ENCODE measurements around the gene C12orf75. TPM values are rescaled to one million over a fixed set of nuclear protein-coding genes. Genes with fewer than 3 reads are reported as not detected.

Gene C12orf75
- total and polyA plus RNA-seq, 2 experiments from 2014 or later: 43.9 to 69.8 TPM

GRCh38 chr12:105300883-105301282 lies 29.6 kb upstream of the C12orf75 start:
- Mint-ChIP-seq H3K9me3 (peaks cover 50% of the 10 kb centered on the region), H3K27ac (no peak overlapping the region), H3K4me3 (no peak overlapping the region), H3K27me3 (ENCODE audit: insufficient read depth, low read depth, poor library complexity) (peaks cover 3% of the 10 kb centered on the region), H3K4me1 (peaks cover 17% of the 10 kb centered on the region), H3K36me3 (ENCODE audit: low read depth) (peaks cover 39% of the 10 kb centered on the region)
- no peak overlapping the region for H3K4me2 ChIP-seq
- ATAC-seq (peak; percentile 50), DNase-seq (ENCODE audit: low spot score) (no peak)
- TF ChIP-seq ZNF331 (CRISPR knock-in tag; IDR thresholded peaks at IDR 0.05; ENCODE audit: low read depth) (no peak), ZNF114 (CRISPR knock-in tag; IDR thresholded peaks at IDR 0.05) (no peak), CREB1 (CRISPR knock-in tag; IDR thresholded peaks at IDR 0.05; ENCODE audit: low read depth) (no peak), CTCF (conservative IDR thresholded peaks at IDR 0.05; ENCODE audit: low read depth in 2 of 2) (0 out of 4 replicates have a peak, but pooled peaks of 1 of the 2 experiments have one; percentile 1)
- no peak overlapping the region for H2AFZ ChIP-seq
- H3K9me2 ChIP-seq (ENCODE audit: insufficient read depth): no peaks in the 10 kb centered on the region
- H3K36me3 ChIP-seq (ENCODE audit: insufficient read depth): peaks cover 14% of the 10 kb centered on the region; the same call in 1 of the 2 replicates
- peaks cover 14% of the 10 kb centered on the region for H3K4me1 ChIP-seq (ENCODE audit: insufficient read depth)
- H3K27me3 ChIP-seq (ENCODE audit: insufficient read depth): no peaks in the 10 kb centered on the region
- H3K79me2 ChIP-seq (replicated peaks; ENCODE audit: insufficient read depth): no peaks in the 10 kb centered on the region
- no peak overlapping the region for H3K4me3 ChIP-seq
- H3F3A ChIP-seq (replicated peaks; ENCODE audit: low read depth): no peaks in the 10 kb centered on the region
- H4K20me1 ChIP-seq (replicated peaks; ENCODE audit: insufficient read depth): no peaks in the 10 kb centered on the region
- no peak overlapping the region for H3K27ac ChIP-seq (ENCODE audit: low read depth)

- H3K27me3 Mint-ChIP-seq (ENCODE audit: insufficient read depth, low read depth, poor library complexity): peaks cover 3% of the 10 kb centered on the region
- no peak overlapping the region for H3K27ac ChIP-seq (ENCODE audit: low read depth)
- peaks cover 14% of the 10 kb centered on the region; the same call in 1 of the 2 replicates for H3K36me3 ChIP-seq (ENCODE audit: insufficient read depth)
- no peak for DNase-seq (ENCODE audit: low spot score)
- H3K9me2 ChIP-seq (ENCODE audit: insufficient read depth): no peaks in the 10 kb centered on the region
- no peak overlapping the region for H3K4me3 Mint-ChIP-seq
- H3K4me1 Mint-ChIP-seq: peaks cover 9% of the 10 kb centered on the region
- H3K4me2 ChIP-seq: no peak overlapping the region
- no peaks in the 10 kb centered on the region for H3F3A ChIP-seq (replicated peaks; ENCODE audit: low read depth)
- peaks cover 39% of the 10 kb centered on the region for H3K36me3 Mint-ChIP-seq (ENCODE audit: low read depth)
- H3K79me2 ChIP-seq (replicated peaks; ENCODE audit: insufficient read depth): no peaks in the 10 kb centered on the region
- H3K27ac Mint-ChIP-seq: no peak overlapping the region
- H4K20me1 ChIP-seq (replicated peaks; ENCODE audit: insufficient read depth): no peaks in the 10 kb centered on the region
- H2AFZ ChIP-seq: no peak overlapping the region
- peaks cover 50% of the 10 kb centered on the region for H3K9me3 Mint-ChIP-seq
- peaks cover 6% of the 10 kb centered on the region for H3K4me1 ChIP-seq (ENCODE audit: insufficient read depth)
- no peaks in the 10 kb centered on the region for H3K27me3 ChIP-seq (ENCODE audit: insufficient read depth)
- no peak overlapping the region for H3K4me3 ChIP-seq
- no peak for ATAC-seq
- TF ChIP-seq REST (IDR thresholded peaks at IDR 0.05; ENCODE audit: unreplicated experiment): no peak
- no peak for TF ChIP-seq ZNF462 (CRISPR knock-in tag; IDR thresholded peaks at IDR 0.05)
- TF ChIP-seq ZNF114 (CRISPR knock-in tag; IDR thresholded peaks at IDR 0.05): no peak
- no peak for TF ChIP-seq ETS1 (IDR thresholded peaks at IDR 0.05)
- no peak for TF ChIP-seq STAT1 (IDR thresholded peaks at IDR 0.05; ENCODE audit: unreplicated experiment)
- no peak for TF ChIP-seq CREB1 (CRISPR knock-in tag; IDR thresholded peaks at IDR 0.05; ENCODE audit: low read depth)
- no peak for TF ChIP-seq EZH2 (IDR thresholded peaks at IDR 0.05; ENCODE audit: low read depth, unreplicated experiment)
These were observed 28.8 kb upstream of the C12orf75 start for GRCh38 chr12:105301696-105302095.

Measured in GM23338 (cell line).